H1 (cell line): ENCODE data around the gene TOR1A. TPM values are rescaled to one million over a fixed set of nuclear protein-coding genes. Genes with fewer than 3 reads are reported as not detected.

Source experiments
- CTCF ChIA-PET: fragments of 300-600 bp; sonication (Branson Sonifier 250); formaldehyde crosslinking; loops from one replicate; lab custom pipeline; 2021; ENCODE audit not compliant: partially characterized antibody; lab: Charles Lee
- POLR2A ChIA-PET: fragments of 300-600 bp; sonication (Branson Sonifier 250); formaldehyde crosslinking; loops from one replicate; lab custom pipeline; 2021; ENCODE audit warnings: inconsistent platforms; ENCODE audit not compliant: partially characterized antibody; lab: Charles Lee
- DNase-seq, 2 experiments: peaks; one replicate each; pipeline versions ENCODE4 v3.0.0 to v3.0.0-alpha.2; 2010 to 2022; ENCODE audit warnings: low spot score in 2 of 2, low read depth in 1 of 2, mixed read lengths in 1 of 2
- FAIRE-seq: peaks from 2 replicates; lab custom pipeline; 2011; peaks lifted over from hg19 to GRCh38; lab: Jason Lieb, UNC
- H2AFZ ChIP-seq: 2 replicates; pipeline ENCODE4 v1.8.1; 2012; ENCODE audit warnings: low read length, inconsistent platforms
- H2AK5ac ChIP-seq: 2 replicates; pipeline ENCODE4 v1.6.1; 2013; ENCODE audit warnings: low read depth, low read length
- H2BK120ac ChIP-seq: replicated peaks from 2 replicates; pipeline ENCODE3; 2013; ENCODE audit warnings: low read depth, low read length, inconsistent platforms
- H2BK12ac ChIP-seq: 2 replicates; pipeline ENCODE4 v1.6.1; 2013; ENCODE audit warnings: low read depth, low read length
- H2BK15ac ChIP-seq: 2 replicates; pipeline ENCODE4 v1.6.1; 2013; ENCODE audit warnings: low read length
- H2BK20ac ChIP-seq: 2 replicates; pipeline ENCODE4 v1.6.1; 2013; ENCODE audit warnings: low read length
- H2BK5ac ChIP-seq: 2 replicates; pipeline ENCODE4 v1.6.1; 2013; ENCODE audit warnings: low read depth, low read length
- H3K14ac ChIP-seq: 2 replicates; pipeline ENCODE4 v1.6.1; 2013; ENCODE audit warnings: inconsistent platforms; ENCODE audit not compliant: insufficient read length
- H3K18ac ChIP-seq: 2 replicates; pipeline ENCODE4 v1.6.1; 2013; ENCODE audit warnings: low read length; ENCODE audit errors: extremely low read depth
- H3K23ac ChIP-seq: 2 replicates; pipeline ENCODE4 v1.6.1; 2013; ENCODE audit warnings: inconsistent platforms; ENCODE audit not compliant: insufficient read length
- H3K23me2 ChIP-seq: 2 replicates; pipeline ENCODE4 v1.6.1; 2013; ENCODE audit warnings: low read depth, low read length
- H3K27ac ChIP-seq: 2 replicates; pipeline ENCODE4 v1.6.1; 2011; ENCODE audit warnings: low read depth, low read length, inconsistent platforms
- H3K27me3 ChIP-seq, 4 experiments: replicated peaks in 1 of 4; 1 replicate in 1 of 4; 2 replicates in 3 of 4; pipeline versions ENCODE4 v1.6.1 to v1.8.1; 2011 to 2013; ENCODE audit warnings: low read length in 3 of 4, mild to moderate bottlenecking in 3 of 4, inconsistent platforms in 2 of 4, mixed read lengths in 2 of 4, moderate library complexity in 1 of 4; ENCODE audit not compliant: control insufficient read depth in 3 of 4, insufficient read depth in 3 of 4; ENCODE audit errors: extremely low read depth in 1 of 4
- H3K36me3 ChIP-seq, 4 experiments: 2 replicates each; pipeline versions ENCODE4 v1.6.1 to v1.8.1; 2011 to 2013; ENCODE audit warnings: mild to moderate bottlenecking in 4 of 4, low read length in 3 of 4, moderate library complexity in 2 of 4, control low read depth in 1 of 4, inconsistent platforms in 1 of 4; ENCODE audit not compliant: insufficient read depth in 4 of 4, control insufficient read depth in 2 of 4
- H3K4ac ChIP-seq: replicated peaks from 2 replicates; pipeline ENCODE3; 2013; ENCODE audit warnings: low read length, low read depth, mixed read lengths, inconsistent platforms; ENCODE audit not compliant: insufficient read length
- H3K4me1 ChIP-seq, 4 experiments: replicated peaks in 1 of 4; 1 replicate in 1 of 4; 2 replicates in 3 of 4; pipeline versions ENCODE4 v1.6.1 to v1.8.1; 2011 to 2013; ENCODE audit warnings: low read length in 3 of 4, inconsistent platforms in 2 of 4, mixed read lengths in 1 of 4; ENCODE audit not compliant: insufficient read depth in 4 of 4, control insufficient read depth in 3 of 4
- H3K4me2 ChIP-seq, 2 experiments: 2 replicates each; pipeline versions ENCODE4 v1.6.1 to v1.8.1; 2011 to 2013; ENCODE audit warnings: low read depth in 2 of 2, low read length in 2 of 2, control low read depth in 1 of 2, inconsistent platforms in 1 of 2, mild to moderate bottlenecking in 1 of 2; ENCODE audit not compliant: insufficient read depth in 1 of 2
- H3K4me3 ChIP-seq, 4 experiments: fragments of 200-600, 300-600 bp in 1 of 4; sonication (generic), shearing (Covaris generic), sonication (Bioruptor Twin) in 1 of 4; 2 replicates each; pipeline versions ENCODE4 v1.5.1 to v1.8.1; 2011 to 2016; ENCODE audit warnings: low read length in 4 of 4, low read depth in 3 of 4, control low read depth in 2 of 4, inconsistent platforms in 2 of 4, mild to moderate bottlenecking in 2 of 4, mixed read lengths in 1 of 4, moderate library complexity in 1 of 4; ENCODE audit not compliant: insufficient read depth in 2 of 4; ENCODE audit errors: extremely low read depth in 1 of 4
- H3K56ac ChIP-seq: replicated peaks from 2 replicates; pipeline ENCODE3; 2013; ENCODE audit warnings: low read depth, mild to moderate bottlenecking, mixed read lengths, low read length, inconsistent platforms; ENCODE audit not compliant: insufficient read length
- H3K79me1 ChIP-seq: 2 replicates; pipeline ENCODE4 v1.6.1; 2013; ENCODE audit warnings: low read depth, low read length, control low read depth
- H3K79me2 ChIP-seq, 2 experiments: 2 replicates each; pipeline versions ENCODE4 v1.6.1 to v1.8.1; 2012 to 2013; ENCODE audit warnings: low read length in 2 of 2, mild to moderate bottlenecking in 2 of 2, inconsistent platforms in 1 of 2; ENCODE audit not compliant: insufficient read depth in 2 of 2, control insufficient read depth in 1 of 2
- H3K9ac ChIP-seq, 4 experiments: replicated peaks in 1 of 4; 1 replicate in 1 of 4; 2 replicates in 3 of 4; pipeline versions ENCODE4 v1.6.1 to v1.8.1; 2011 to 2013; ENCODE audit warnings: low read depth in 3 of 4, low read length in 3 of 4, control low read depth in 2 of 4, mild to moderate bottlenecking in 2 of 4, moderate library complexity in 2 of 4, inconsistent platforms in 1 of 4; ENCODE audit errors: extremely low read depth in 1 of 4
- H3K9me3 ChIP-seq, 2 experiments: 2 replicates each; pipeline versions ENCODE4 v1.6.1 to v1.8.1; 2012 to 2013; ENCODE audit warnings: mild to moderate bottlenecking in 2 of 2, moderate library complexity in 2 of 2, control low read depth in 1 of 2, inconsistent platforms in 1 of 2, low read depth in 1 of 2, low read length in 1 of 2, mixed read lengths in 1 of 2; ENCODE audit not compliant: insufficient read depth in 2 of 2
- H4K20me1 ChIP-seq, 2 experiments: replicated peaks in 1 of 2; 2 replicates each; pipeline versions ENCODE3 to v1.8.1; 2011 to 2013; ENCODE audit warnings: inconsistent platforms in 2 of 2, low read length in 2 of 2, mild to moderate bottlenecking in 1 of 2; ENCODE audit not compliant: insufficient read depth in 2 of 2, control insufficient read depth in 1 of 2
- H4K5ac ChIP-seq: 2 replicates; pipeline ENCODE4 v1.6.1; 2013; ENCODE audit warnings: low read length, low read depth, mixed read lengths, inconsistent platforms; ENCODE audit not compliant: insufficient read length
- H4K8ac ChIP-seq: 2 replicates; pipeline ENCODE4 v1.8.0; 2013; ENCODE audit warnings: mild to moderate bottlenecking, moderate library complexity, low read length, inconsistent platforms; ENCODE audit not compliant: insufficient read depth; ENCODE audit errors: extremely low read depth
- H4K91ac ChIP-seq: replicated peaks from 2 replicates; pipeline ENCODE3; 2013; ENCODE audit warnings: low read length, mixed read lengths, inconsistent platforms; ENCODE audit not compliant: insufficient read length
- ATF2 ChIP-seq: IDR thresholded peaks from 2 replicates; pipeline ENCODE4 v1.6.1; 2012; ENCODE audit warnings: low read length, inconsistent platforms
- E2F6 ChIP-seq: IDR thresholded peaks from 2 replicates; pipeline ENCODE4 v1.6.1; 2012; ENCODE audit warnings: inconsistent platforms
- FOSL1 ChIP-seq: IDR thresholded peaks from 2 replicates; pipeline ENCODE4 v1.6.1; 2011; ENCODE audit warnings: mild to moderate bottlenecking, low read depth, low read length, moderate library complexity; ENCODE audit not compliant: insufficient read depth
- GTF2F1 ChIP-seq: IDR thresholded peaks from 2 replicates; pipeline ENCODE4 v1.6.1; 2012; ENCODE audit warnings: low read depth, low read length, improper control_type of control experiment, borderline replicate concordance
- RAD21 ChIP-seq, 2 experiments: IDR thresholded peaks in 1 of 2; conservative IDR thresholded peaks in 1 of 2; 2 replicates each; pipeline ENCODE4 v1.6.1; 2011; ENCODE audit warnings: low read depth in 2 of 2, low read length in 2 of 2, improper control_type of control experiment in 1 of 2, inconsistent platforms in 1 of 2, mild to moderate bottlenecking in 1 of 2, moderate library complexity in 1 of 2
- RNF2 ChIP-seq: fragments of 200-900, 300-1000 bp; sonication (generic); IDR thresholded peaks from 2 replicates; pipeline ENCODE4 v1.7.1; 2016; ENCODE audit warnings: borderline replicate concordance, low read depth, mild to moderate bottlenecking, antibody characterized with exemption, low read length; ENCODE audit not compliant: poor library complexity, severe bottlenecking; ENCODE audit errors: missing control alignments
- RXRA ChIP-seq: IDR thresholded peaks from 2 replicates; pipeline ENCODE4 v1.6.1; 2011; ENCODE audit warnings: low read depth, mild to moderate bottlenecking, low read length, moderate library complexity; ENCODE audit not compliant: insufficient read depth
- TAF1 ChIP-seq: IDR thresholded peaks from 2 replicates; pipeline ENCODE4 v1.6.1; 2011; ENCODE audit warnings: mild to moderate bottlenecking, low read depth, low read length
- WGBS, 2 experiments: shearing (Covaris generic) in 1 of 2; methylation state at CpG; one replicate each; pipeline versions ENCODE4 v1.1.6 to v1.1.7; 2013 to 2015; ENCODE audit warnings: low lambda C conversion rate in 2 of 2, mixed read lengths in 2 of 2, inconsistent platforms in 1 of 2, low coverage in 1 of 2, missing lambda C conversion rate in 1 of 2; ENCODE audit not compliant: insufficient replicate concordance in 2 of 2, insufficient coverage in 1 of 2, insufficient read length in 1 of 2; ENCODE audit errors: extremely low coverage in 1 of 2, missing lambda C conversion rate in 1 of 2; 5-methylcytosine and 5-hydroxymethylcytosine counted together
- polyA plus RNA-seq, 7 experiments: library from polyadenylated mRNA; depleted of rRNA in 3 of 7; stranded (reverse) in 5 of 7; unstranded in 2 of 7; fragments of >200 nt in 5 of 7; fragments of 200-250 nt in 2 of 7; gene quantifications; 1 replicate in 5 of 7; 2 replicates in 1 of 7; 4 replicates in 1 of 7; pipeline versions ENCODE4 v1.2.1 to v1.2.3, GENCODE V29; 2011 to 2013; ENCODE audit warnings: missing spikeins in 2 of 7, mixed read lengths in 2 of 7
- total RNA-seq: library from RNA; stranded (reverse); fragmentation: NEBNext Ultra II Directional; extraction: Animal tissue kit (Norgen Biotek cat#: 25700); gene quantifications from 2 replicates; pipeline ENCODE4 v1.2.1, GENCODE V29; 2021
- TF ChIP-seq, protein P1 (sequence below): IDR thresholded peaks from 2 replicates; pipeline ENCODE4 v1.6.1; 2011; ENCODE audit warnings: low read length, improper control_type of control experiment

TOR1A gene
- total and polyA plus RNA-seq, 2 of the 8 experiments (the other 6 are each of a cell fraction or from before 2014, with no cell fraction given): 37.6 to 46.7 TPM

DNA sequence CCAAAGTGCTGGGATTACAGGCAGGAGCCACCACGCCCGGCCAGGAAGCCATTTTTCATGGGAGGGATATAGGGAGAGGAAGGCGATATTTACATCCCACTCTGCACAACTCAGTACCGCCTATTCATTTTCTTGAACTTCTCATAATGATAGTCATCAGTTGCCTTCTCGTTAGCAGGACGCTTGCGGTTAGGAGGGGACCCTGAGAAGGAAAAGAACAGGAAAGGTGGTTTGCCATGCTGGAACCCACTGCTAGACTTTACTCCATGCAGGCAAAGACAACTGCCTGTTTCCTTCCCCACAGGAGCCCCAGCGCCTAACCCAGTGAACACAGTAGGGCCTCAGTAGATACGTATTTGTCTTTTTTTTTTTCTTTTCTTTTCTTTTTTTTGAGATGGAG, 4.1 kb upstream of the TOR1A start:
- H3K27ac ChIP-seq: no peak overlapping the region
- no peaks in the 10 kb centered on the region; the same call in 1 of the 2 replicates for H3K79me1 ChIP-seq
- peaks cover 0 to 2% of the 10 kb centered on the region in 2 experiments; a peak in 2 of 4 replicates for H3K79me2 ChIP-seq
- H3K56ac ChIP-seq: no peak overlapping the region
- H3K14ac ChIP-seq: no peak overlapping the region
- H2AFZ ChIP-seq: no peak overlapping the region
- no peak overlapping the region for H2BK120ac ChIP-seq
- FAIRE-seq (no peak), DNase-seq (no peak)
- H3K4me3 ChIP-seq: no peak overlapping the region
- peaks cover 0 to 2% (median 0%) of the 10 kb centered on the region in 4 experiments; a peak in 3 of 7 replicates for H3K4me1 ChIP-seq
- H2AK5ac ChIP-seq: no peak overlapping the region
- H4K8ac ChIP-seq: no peak overlapping the region
- ChIA-PET POLR2A (no interaction called here), CTCF (no interaction called here)
- no peaks in the 10 kb centered on the region; a peak in 1 of 7 replicates for H3K27me3 ChIP-seq
- no peak overlapping the region for H4K91ac ChIP-seq
- no peak overlapping the region for H4K5ac ChIP-seq
- 91% methylated on average over 8 of the region's 9 CpGs; no CpG with 5 or more reads in 1 of the 2 experiments for WGBS, 2 experiments
- peaks cover 15 to 37% (median 29%) of the 10 kb centered on the region in 4 experiments; a peak in 7 of 8 replicates for H3K36me3 ChIP-seq
- H4K20me1 ChIP-seq: peaks cover 1 to 2% of the 10 kb centered on the region in 2 experiments
- no peak overlapping the region for H3K23ac ChIP-seq
- no peak overlapping the region for H3K4ac ChIP-seq
- no peak overlapping the region for H2BK5ac ChIP-seq
- peaks cover 1% of the 10 kb centered on the region; the same call in 1 of the 2 replicates for H3K23me2 ChIP-seq
- H2BK15ac ChIP-seq: no peak overlapping the region
- no peak overlapping the region for H2BK12ac ChIP-seq
- H3K18ac ChIP-seq: no peak overlapping the region
- no peak overlapping the region for H2BK20ac ChIP-seq
- no peaks in the 10 kb centered on the region for H3K9me3 ChIP-seq
- no peak overlapping the region for H3K9ac ChIP-seq
- no peak overlapping the region for H3K4me2 ChIP-seq
- TF ChIP-seq RAD21 (IDR thresholded peaks at IDR 0.05 in 1 of 2, conservative IDR thresholded peaks at IDR 0.05 in 1 of 2; ENCODE audit: low read depth in 2 of 2, low read length in 2 of 2) (no peak), E2F6 (no peak), FOSL1 (no peak), RNF2 (no peak), TAF1 (no peak), RXRA (no peak), GTF2F1 (no peak), ATF2 (no peak)
- TF ChIP-seq, protein P1, sequence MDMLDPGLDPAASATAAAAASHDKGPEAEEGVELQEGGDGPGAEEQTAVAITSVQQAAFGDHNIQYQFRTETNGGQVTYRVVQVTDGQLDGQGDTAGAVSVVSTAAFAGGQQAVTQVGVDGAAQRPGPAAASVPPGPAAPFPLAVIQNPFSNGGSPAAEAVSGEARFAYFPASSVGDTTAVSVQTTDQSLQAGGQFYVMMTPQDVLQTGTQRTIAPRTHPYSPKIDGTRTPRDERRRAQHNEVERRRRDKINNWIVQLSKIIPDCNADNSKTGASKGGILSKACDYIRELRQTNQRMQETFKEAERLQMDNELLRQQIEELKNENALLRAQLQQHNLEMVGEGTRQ: no peak
